Inflammatory macrophage treated with lipopolysaccharide for 1 hour (primary cell): ENCODE measurements around the gene TOP2A.

Experiments
- DNase-seq, 2 donors: peaks; one replicate each; pipeline ENCODE4 v3.0.0-alpha.2; 2020 to 2022

The TOP2A gene

GRCh38 chr17:40345161-40345993 lies 72.3 kb downstream of the TOP2A start:
- DNase-seq: no peak

GRCh38 chr17:40344421-40345160 lies 73.1 kb downstream of the TOP2A start:
- no peak for DNase-seq

- DNase-seq: no peak
Measured at GRCh38 chr17:40343219-40344119, 74.2 kb downstream of the TOP2A start.

GRCh38 chr17:40342504-40343218 lies 75.0 kb downstream of the TOP2A start:
- no peak for DNase-seq

DNA sequence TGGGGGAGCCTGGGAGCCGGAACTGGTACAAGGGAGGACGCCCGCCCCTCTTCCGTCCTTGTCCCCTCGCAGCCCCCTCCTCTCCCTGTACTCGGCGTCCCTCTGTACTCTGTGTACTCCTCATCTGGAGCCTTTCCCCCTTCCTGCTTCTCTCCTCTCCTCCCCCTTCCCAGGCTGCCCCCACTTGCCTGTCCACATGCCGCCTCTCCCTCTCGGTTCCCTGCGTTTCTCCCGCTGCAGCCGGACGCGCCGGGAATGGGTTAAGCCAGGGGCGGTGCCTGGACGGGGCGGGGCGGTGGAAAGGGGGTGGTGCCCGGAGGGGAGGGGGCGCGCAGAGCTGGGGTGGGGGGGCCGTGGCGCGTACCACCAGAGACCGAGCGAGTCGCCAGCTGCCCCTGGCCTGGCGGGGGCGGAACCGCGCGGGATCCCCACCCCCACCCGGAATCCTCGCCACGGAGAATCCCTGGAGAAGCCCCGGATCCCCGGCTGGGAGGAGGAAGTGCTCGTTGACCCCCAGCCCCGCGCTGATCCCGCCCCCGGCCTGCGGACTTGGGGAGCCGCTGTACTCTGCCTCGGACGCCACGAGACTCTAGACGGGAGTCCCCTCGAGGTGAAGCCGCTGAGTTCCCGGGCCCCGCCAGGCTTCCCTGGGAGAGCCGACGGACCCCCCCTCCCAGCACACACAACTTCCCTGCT lies 75.7 kb downstream of the TOP2A start:
- peak in 1 of 2 donors; percentile 67 for DNase-seq

DNA sequence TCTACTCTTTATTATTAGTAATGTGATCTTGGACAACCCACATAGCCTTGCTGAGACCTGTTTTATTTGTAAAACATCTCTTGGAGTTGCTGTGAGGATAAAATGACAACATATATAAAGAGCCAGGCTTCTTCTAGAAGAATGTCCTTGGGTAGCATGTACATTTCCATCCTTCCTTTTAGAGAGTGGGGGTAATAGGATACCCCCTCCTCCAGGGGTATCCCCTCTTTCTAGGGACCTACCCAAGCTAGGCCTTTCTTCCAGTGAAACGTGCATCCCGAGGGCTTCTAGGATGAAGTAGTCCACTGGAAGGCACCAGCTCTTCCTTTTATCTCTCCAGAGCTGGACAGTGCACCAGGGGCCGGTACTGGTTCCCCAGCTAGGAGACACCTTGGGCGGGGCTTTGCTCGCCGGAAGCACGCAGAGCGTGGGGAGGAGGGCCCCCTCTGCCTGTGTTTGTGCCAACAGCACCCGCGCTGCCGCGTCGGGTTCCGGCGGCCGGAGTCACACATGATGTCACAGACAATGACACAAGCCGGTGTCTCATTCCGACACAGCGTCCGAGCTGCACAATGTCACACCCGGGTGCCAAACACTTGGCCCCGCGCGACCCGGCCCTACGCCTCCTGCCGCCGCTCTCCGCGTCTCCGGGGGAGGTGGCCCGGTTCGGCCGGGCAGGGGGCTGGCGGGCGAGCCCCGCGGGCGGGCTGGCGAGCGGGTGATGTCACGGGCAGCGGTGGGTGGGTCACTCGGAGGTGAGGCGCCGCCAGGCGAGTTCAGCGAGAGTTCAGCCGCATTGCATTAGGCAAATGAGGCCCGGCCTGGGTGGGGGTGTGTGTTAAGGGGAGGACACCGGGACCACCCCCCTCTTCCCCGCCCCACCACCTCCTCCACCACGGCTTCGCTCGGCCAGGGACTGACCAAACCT lies 76.6 kb downstream of the TOP2A start:
- peak; percentile 88 to 93 for DNase-seq

DNA sequence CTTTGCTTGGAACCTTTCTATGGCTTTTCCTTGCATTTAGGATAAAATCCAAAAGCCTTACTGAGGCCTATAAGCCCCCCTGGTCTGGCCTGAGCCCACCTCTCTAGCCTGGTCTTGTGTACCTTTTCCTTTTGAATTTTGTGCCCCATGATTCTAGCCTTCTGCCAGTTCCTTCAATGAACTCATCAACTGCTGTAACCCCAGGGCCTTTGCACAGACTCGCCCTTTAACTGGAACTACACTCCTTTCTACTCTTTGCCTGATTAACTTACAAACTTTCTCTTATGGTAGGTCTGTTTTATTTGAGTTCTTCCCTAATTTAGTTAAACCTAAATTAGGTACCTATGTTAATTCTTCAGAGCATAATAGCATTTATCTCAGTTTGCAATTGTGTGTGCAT lies 77.4 kb downstream of the TOP2A start:
- no peak for DNase-seq

DNA sequence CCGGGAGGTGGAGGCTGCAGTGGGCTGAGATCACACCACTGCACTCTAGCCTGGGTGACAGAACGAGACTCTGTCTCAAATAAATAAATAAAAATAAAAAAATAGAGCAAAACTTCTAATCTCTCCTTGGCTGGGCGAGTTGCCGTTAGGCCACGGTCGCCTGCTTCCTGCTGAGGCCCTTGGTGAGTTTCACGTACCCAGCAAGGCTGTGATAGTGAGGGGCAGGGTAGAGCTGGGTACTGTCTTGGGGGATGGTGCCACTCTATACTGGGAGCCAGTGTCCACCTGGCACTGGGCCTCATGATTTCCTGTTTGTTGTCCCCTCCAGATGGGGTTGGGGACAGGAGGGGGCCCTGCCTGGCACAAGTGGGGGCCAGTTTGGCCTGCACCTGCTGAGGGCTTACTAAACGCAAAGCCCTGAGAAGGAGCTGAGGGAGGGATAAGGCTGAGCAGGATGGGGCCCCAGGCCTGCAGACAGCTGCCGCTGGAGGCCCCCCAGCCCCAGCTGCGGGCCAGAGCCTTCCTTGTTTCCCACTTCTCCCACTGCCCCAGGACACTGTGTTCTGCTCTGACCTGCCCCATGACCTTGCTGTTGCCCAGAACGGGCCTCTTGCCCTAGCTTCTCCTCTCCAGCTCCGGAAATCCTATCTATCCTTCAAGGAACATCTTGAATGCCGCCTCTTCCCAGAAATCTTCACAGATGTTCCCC lies 78.6 kb downstream of the TOP2A start:
- DNase-seq: no peak
